H1 (cell line): ENCODE measurements around the gene RNF151. TPM values are rescaled to one million over a fixed set of nuclear protein-coding genes. Genes with fewer than 3 reads are reported as not detected.

Experiments used
- BACH1 ChIP-seq: IDR thresholded peaks from 2 replicates; pipeline ENCODE4 v1.6.1; 2012; ENCODE audit warnings: low read length, improper control_type of control experiment
- CHD1 ChIP-seq: IDR thresholded peaks from 2 replicates; pipeline ENCODE4 v1.6.1; 2012; ENCODE audit warnings: low read depth, low read length, improper control_type of control experiment
- CTBP2 ChIP-seq: IDR thresholded peaks from 2 replicates; pipeline ENCODE4 v1.7.0; 2011; ENCODE audit warnings: borderline replicate concordance, mild to moderate bottlenecking, moderate library complexity, mixed read lengths, low read length; ENCODE audit not compliant: insufficient read depth, insufficient read length
- GTF2F1 ChIP-seq: IDR thresholded peaks from 2 replicates; pipeline ENCODE4 v1.6.1; 2012; ENCODE audit warnings: low read depth, low read length, improper control_type of control experiment, borderline replicate concordance
- JUND ChIP-seq: IDR thresholded peaks from 2 replicates; pipeline ENCODE4 v1.6.1; 2011; ENCODE audit warnings: mild to moderate bottlenecking, improper control_type of control experiment, low read length
- MAFK ChIP-seq: IDR thresholded peaks from 2 replicates; pipeline ENCODE4 v1.6.1; 2012; ENCODE audit warnings: low read depth, mild to moderate bottlenecking, improper control_type of control experiment, low read length
- NANOG ChIP-seq: IDR thresholded peaks from 2 replicates; pipeline ENCODE4 v1.6.1; 2011; ENCODE audit warnings: low read length, low read depth, mild to moderate bottlenecking, inconsistent platforms; ENCODE audit not compliant: insufficient read depth, poor library complexity, severe bottlenecking
- NRF1 ChIP-seq: IDR thresholded peaks from 2 replicates; pipeline ENCODE4 v1.6.1; 2011; ENCODE audit warnings: mild to moderate bottlenecking, low read depth, low read length, improper control_type of control experiment
- POLR2A ChIP-seq, 2 experiments: IDR thresholded peaks; 1 replicate in 1 of 2; 2 replicates in 1 of 2; pipeline ENCODE4 v1.6.1; 2011; ENCODE audit warnings: low read depth in 2 of 2, low read length in 2 of 2, mild to moderate bottlenecking in 2 of 2; ENCODE audit errors: control extremely low read depth in 1 of 2
- POLR2AphosphoS5 ChIP-seq: IDR thresholded peaks from 2 replicates; pipeline ENCODE4 v1.6.1; 2011; ENCODE audit warnings: low read depth, low read length
- RAD21 ChIP-seq, 2 experiments: IDR thresholded peaks in 1 of 2; conservative IDR thresholded peaks in 1 of 2; 2 replicates each; pipeline ENCODE4 v1.6.1; 2011; ENCODE audit warnings: low read depth in 2 of 2, low read length in 2 of 2, improper control_type of control experiment in 1 of 2, inconsistent platforms in 1 of 2, mild to moderate bottlenecking in 1 of 2, moderate library complexity in 1 of 2
- RBBP5 ChIP-seq: IDR thresholded peaks from 2 replicates; pipeline ENCODE4 v1.7.1; 2012; ENCODE audit warnings: low read depth, mild to moderate bottlenecking, inconsistent platforms, low read length, moderate library complexity, borderline replicate concordance
- SP2 ChIP-seq: IDR thresholded peaks from 2 replicates; pipeline ENCODE4 v1.6.1; 2012; ENCODE audit warnings: mild to moderate bottlenecking, low read length, inconsistent platforms
- TEAD4 ChIP-seq: IDR thresholded peaks from 2 replicates; pipeline ENCODE4 v1.6.1; 2012; ENCODE audit warnings: low read depth, low read length, inconsistent platforms, mixed read lengths
- YY1 ChIP-seq: IDR thresholded peaks from 2 replicates; pipeline ENCODE4 v1.6.1; 2011; ENCODE audit warnings: low read depth, mild to moderate bottlenecking, low read length
- polyA plus RNA-seq, 7 experiments: library from polyadenylated mRNA; depleted of rRNA in 3 of 7; stranded (reverse) in 5 of 7; unstranded in 2 of 7; fragments of >200 nt in 5 of 7; fragments of 200-250 nt in 2 of 7; gene quantifications; 1 replicate in 5 of 7; 2 replicates in 1 of 7; 4 replicates in 1 of 7; pipeline versions ENCODE4 v1.2.1 to v1.2.3, GENCODE V29; 2011 to 2013; ENCODE audit warnings: missing spikeins in 2 of 7, mixed read lengths in 2 of 7
- total RNA-seq: library from RNA; stranded (reverse); fragmentation: NEBNext Ultra II Directional; extraction: Animal tissue kit (Norgen Biotek cat#: 25700); gene quantifications from 2 replicates; pipeline ENCODE4 v1.2.1, GENCODE V29; 2021

Gene RNF151
- total and polyA plus RNA-seq, 2 of the 8 experiments (the other 6 are each of a cell fraction or from before 2014, with no cell fraction given): not detected

- TF ChIP-seq MAFK (no peak), RAD21 (IDR thresholded peaks at IDR 0.05 in 1 of 2, conservative IDR thresholded peaks at IDR 0.05 in 1 of 2; ENCODE audit: low read depth in 2 of 2, low read length in 2 of 2) (no peak), BACH1 (no peak), GTF2F1 (no peak), YY1 (no peak), SP2 (no peak), TEAD4 (no peak), CTBP2 (no peak), JUND (no peak), NANOG (no peak), POLR2A (IDR thresholded peaks at IDR 0.05; ENCODE audit: control extremely low read depth in 1 of 2, low read depth in 2 of 2, low read length in 2 of 2) (0 out of 3 replicates have a peak, but pooled peaks of 1 of the 2 experiments have one; percentile 2), RBBP5 (no peak), NRF1 (no peak), CHD1 (no peak), POLR2AphosphoS5 (peak; percentile 17)
Observed at GRCh38 chr16:1961651-1962067, 5.0 kb upstream of the RNF151 start (continued).
